Right lobe of liver (tissue), 6 donors: ENCODE results near the gene C10orf90. TPM values are rescaled to one million over a fixed set of nuclear protein-coding genes. Genes with fewer than 3 reads are reported as not detected.

Source experiments
- ATAC-seq, 4 donors: fragments of 200-7000 bp; cut with Tn5 transposase; one replicate each; pipeline ENCODE4 v1.9.1; 2020; ENCODE audit warnings: mild to moderate bottlenecking in 4 of 4, moderate library complexity in 4 of 4
- DNase-seq, 3 donors: peaks; one replicate each; pipeline ENCODE4 v3.0.0-alpha.2; 2020
- H3K27ac ChIP-seq, 3 donors: fragments of 200-600 bp; one replicate each; pipeline ENCODE4 v1.8.0; 2022
- H3K27me3 ChIP-seq, 2 donors: fragments of 200-600 bp; one replicate each; pipeline ENCODE4 v1.8.0; 2022
- H3K36me3 ChIP-seq, 4 donors: fragments of 200-600 bp; sonication (generic) in 1 of 4; one replicate each; pipeline versions ENCODE4 v1.5.1 to v1.8.0; 2017 to 2022; ENCODE audit warnings: control low read depth in 1 of 4
- H3K4me1 ChIP-seq, 4 donors: fragments of 200-600 bp; sonication (generic) in 1 of 4; one replicate each; pipeline versions ENCODE4 v1.5.1 to v1.8.0; 2017 to 2022; ENCODE audit warnings: control low read depth in 1 of 4
- H3K4me3 ChIP-seq, 3 donors: fragments of 200-600 bp; one replicate each; pipeline ENCODE4 v1.8.0; 2022
- H3K9me3 ChIP-seq, 4 donors: fragments of 200-600 bp; sonication (generic) in 1 of 4; one replicate each; pipeline versions ENCODE4 v1.5.1 to v1.8.0; 2017 to 2022; ENCODE audit warnings: control low read depth in 1 of 4
- POLR2A ChIP-seq: fragments of 450-650 bp; IDR thresholded peaks from one replicate; pipeline ENCODE4 v1.6.1; 2017; ENCODE audit warnings: antibody characterized with exemption, mild to moderate bottlenecking
- WGBS: methylation state at CpG from one replicate; pipeline ENCODE4 v1.1.6; 2018; ENCODE audit warnings: low coverage, low lambda C conversion rate; ENCODE audit not compliant: insufficient coverage; ENCODE audit errors: missing lambda C conversion rate; 5-methylcytosine and 5-hydroxymethylcytosine counted together
- intact Hi-C, 2 donors: fragments of 100-400 bp; cut with DNase I; formaldehyde crosslinking; loops; one replicate each; pipeline versions ENCODE4 v1.11.2 to v1.14.1; 2022
- total RNA-seq, 6 experiments: library from RNA; depleted of rRNA in 2 of 6; stranded (reverse); fragments of >200 nt in 2 of 6; fragmentation: NEBNext Ultra II Directional in 3 of 6; extraction: Animal tissue kit (Norgen Biotek cat#: 25700) in 3 of 6; gene quantifications; one replicate each; pipeline versions ENCODE4 v1.1.0 to v1.2.4, GENCODE V29; 2016 to 2023
- TF ChIP-seq, protein P1 (sequence below), 4 donors: fragments of 200-600 bp in 3 of 4; fragments of 450-650 bp in 1 of 4; IDR thresholded peaks; one replicate each; pipeline versions ENCODE4 v1.5.1 to v1.8.0; 2016 to 2022; ENCODE audit warnings: antibody characterized with exemption in 4 of 4, mild to moderate bottlenecking in 2 of 4
- donor health status: DM: no; HTN: yes; CAD: no.
- donor health status: DM: no; HTN: no; CAD: no.
- donor health status: DM: no; HTN: no; CAD: no.
- donor health status: DM: no; HTN: yes; CAD: no.
- donor health status: DM: no; HTN: yes; CAD: no.

The C10orf90 gene
- total RNA-seq, 6 experiments from 2014 or later, result 0.22 to 0.43 TPM; not detected in 4

DNA sequence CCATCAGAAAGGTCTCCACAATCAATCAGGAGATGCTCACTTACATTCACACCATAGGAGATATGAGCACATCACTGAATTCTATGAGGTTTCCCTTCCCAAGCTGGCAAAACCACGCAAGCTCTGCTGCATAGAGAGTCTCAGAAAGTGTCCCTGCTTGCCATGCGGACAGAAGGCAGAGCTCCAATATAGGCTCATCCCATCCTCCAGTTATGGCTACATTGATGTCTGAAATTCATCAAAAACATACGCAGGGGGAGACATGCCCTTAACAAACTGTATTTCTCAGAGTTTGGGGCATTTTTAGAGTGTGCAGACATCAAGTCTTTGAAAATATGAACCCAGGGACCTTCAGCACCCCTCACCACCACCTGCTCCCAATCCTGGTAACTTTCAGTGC, 2.9 kb downstream of the C10orf90 start:
- no peak for ATAC-seq

DNA sequence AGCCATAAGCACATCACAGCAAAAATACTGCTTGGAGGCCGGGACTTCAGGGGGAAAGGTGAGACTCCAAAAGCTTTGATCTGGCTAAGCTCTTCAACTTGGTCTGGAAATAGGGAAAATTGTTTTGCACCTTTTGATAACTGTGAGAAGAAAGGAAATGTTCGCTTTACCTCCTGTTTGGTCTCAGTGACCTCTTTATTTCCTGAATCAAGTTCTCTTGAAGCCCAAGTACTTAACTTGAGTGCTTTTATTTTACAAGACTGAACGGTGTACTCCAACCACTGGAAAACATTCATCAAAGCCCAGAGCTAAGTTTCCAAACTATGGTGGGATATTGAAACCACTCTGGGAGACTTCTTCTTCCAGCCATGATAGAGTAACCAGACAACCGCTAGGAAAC, 5.3 kb downstream of the C10orf90 start:
- Histone ChIP-seq H3K27ac (no peak overlapping the region), H3K27me3 (no peaks in the 10 kb centered on the region), H3K9me3 (no peaks in the 10 kb centered on the region), H3K36me3 (no peaks in the 10 kb centered on the region), H3K4me1 (no peaks in the 10 kb centered on the region), H3K4me3 (no peak overlapping the region)
- WGBS, result 59% methylated on average over 4 of the region's 4 CpGs
- intact Hi-C loops, result no loop called here
- ATAC-seq (no peak), DNase-seq (no peak)
- TF ChIP-seq POLR2A, result no peak
- TF ChIP-seq, protein P1, sequence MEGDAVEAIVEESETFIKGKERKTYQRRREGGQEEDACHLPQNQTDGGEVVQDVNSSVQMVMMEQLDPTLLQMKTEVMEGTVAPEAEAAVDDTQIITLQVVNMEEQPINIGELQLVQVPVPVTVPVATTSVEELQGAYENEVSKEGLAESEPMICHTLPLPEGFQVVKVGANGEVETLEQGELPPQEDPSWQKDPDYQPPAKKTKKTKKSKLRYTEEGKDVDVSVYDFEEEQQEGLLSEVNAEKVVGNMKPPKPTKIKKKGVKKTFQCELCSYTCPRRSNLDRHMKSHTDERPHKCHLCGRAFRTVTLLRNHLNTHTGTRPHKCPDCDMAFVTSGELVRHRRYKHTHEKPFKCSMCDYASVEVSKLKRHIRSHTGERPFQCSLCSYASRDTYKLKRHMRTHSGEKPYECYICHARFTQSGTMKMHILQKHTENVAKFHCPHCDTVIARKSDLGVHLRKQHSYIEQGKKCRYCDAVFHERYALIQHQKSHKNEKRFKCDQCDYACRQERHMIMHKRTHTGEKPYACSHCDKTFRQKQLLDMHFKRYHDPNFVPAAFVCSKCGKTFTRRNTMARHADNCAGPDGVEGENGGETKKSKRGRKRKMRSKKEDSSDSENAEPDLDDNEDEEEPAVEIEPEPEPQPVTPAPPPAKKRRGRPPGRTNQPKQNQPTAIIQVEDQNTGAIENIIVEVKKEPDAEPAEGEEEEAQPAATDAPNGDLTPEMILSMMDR (IDR thresholded peaks at IDR 0.05), result no peak

More for the DNA sequence above, 2.9 kb downstream of the C10orf90 start:
- TF ChIP-seq, protein P1 (IDR thresholded peaks at IDR 0.05), result no peak
- TF ChIP-seq POLR2A, result no peak
- no peaks in the 10 kb centered on the region for H3K27me3 ChIP-seq
- no peaks in the 10 kb centered on the region for H3K9me3 ChIP-seq
- no peak overlapping the region for H3K27ac ChIP-seq
- DNase-seq, result no peak
- H3K4me3 ChIP-seq, result no peak overlapping the region
- intact Hi-C loops, result no loop called here
- 40% methylated on average over 1 of the region's 3 CpGs for WGBS
- H3K36me3 ChIP-seq, result no peaks in the 10 kb centered on the region
- no peaks in the 10 kb centered on the region for H3K4me1 ChIP-seq

DNA sequence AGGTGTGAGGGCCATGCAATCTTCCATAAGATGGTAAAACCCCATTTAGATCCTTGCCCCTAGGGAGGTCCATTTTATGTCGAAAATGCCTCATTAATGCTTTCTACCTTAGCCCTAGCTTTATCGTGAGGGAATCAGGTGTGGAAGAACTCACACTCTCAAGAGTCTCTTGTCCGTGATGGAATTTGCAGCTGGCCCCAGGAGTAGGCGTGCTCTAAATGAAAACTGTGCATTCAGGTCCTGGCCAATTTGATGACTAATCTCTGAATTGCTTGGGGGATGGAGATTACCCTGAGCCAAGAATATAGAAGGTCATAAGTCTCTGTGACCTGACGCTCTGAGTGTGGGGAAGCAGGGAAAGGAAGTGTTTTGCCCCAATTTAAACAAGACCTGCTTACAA, 6.6 kb downstream of the C10orf90 start:
- H3K4me1 ChIP-seq, result no peaks in the 10 kb centered on the region
- WGBS, result 71% methylated on average over 4 of the region's 5 CpGs
- TF ChIP-seq, protein P1 (IDR thresholded peaks at IDR 0.05), result no peak
- no peak for TF ChIP-seq POLR2A
- H3K27ac ChIP-seq, result no peak overlapping the region
- intact Hi-C loops, result no loop called here
- ATAC-seq, result no peak
- no peak overlapping the region for H3K4me3 ChIP-seq
- no peaks in the 10 kb centered on the region for H3K36me3 ChIP-seq
- no peak for DNase-seq
- no peaks in the 10 kb centered on the region for H3K27me3 ChIP-seq
- H3K9me3 ChIP-seq, result no peaks in the 10 kb centered on the region

DNA sequence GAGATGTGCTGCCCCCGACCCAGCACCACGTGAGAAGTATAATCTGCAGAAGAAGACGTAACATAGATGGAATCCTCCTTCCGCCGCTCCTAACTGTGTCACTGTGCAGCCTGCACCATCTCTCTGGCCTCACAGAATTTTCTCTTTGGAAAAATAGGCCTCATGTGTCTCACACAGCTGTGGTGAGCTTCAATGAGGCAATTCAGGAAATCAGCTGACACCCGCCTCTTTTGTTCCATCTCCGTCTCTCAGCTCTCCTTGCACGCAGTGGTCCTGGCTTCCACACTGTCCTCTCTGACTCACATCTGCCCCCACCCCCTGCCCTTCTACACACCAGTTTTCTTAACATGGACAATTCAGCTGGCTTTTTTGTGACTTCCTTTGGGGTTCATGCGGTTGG, 7.2 kb downstream of the C10orf90 start:
- ATAC-seq (no peak), DNase-seq (no peak)
- 64% methylated on average over 3 of the region's 9 CpGs for WGBS
- H3K4me1 ChIP-seq, result no peaks in the 10 kb centered on the region
- no peak overlapping the region for H3K27ac ChIP-seq
- H3K9me3 ChIP-seq, result no peaks in the 10 kb centered on the region
- no peaks in the 10 kb centered on the region for H3K36me3 ChIP-seq
- TF ChIP-seq POLR2A, result no peak
- TF ChIP-seq, protein P1 (IDR thresholded peaks at IDR 0.05), result no peak
- H3K27me3 ChIP-seq, result no peaks in the 10 kb centered on the region
- H3K4me3 ChIP-seq, result no peak overlapping the region
- intact Hi-C loops, result no loop called here
